HepG2 (cell line): ENCODE measurements around the gene GPC3. TPM values are rescaled to one million over a fixed set of nuclear protein-coding genes. Genes with fewer than 3 reads are reported as not detected.

Source experiments
- DDIT3 ChIP-seq: sonication (generic); formaldehyde crosslinking; IDR thresholded peaks from 2 replicates; pipeline ENCODE4 v1.4.0; 2020; ENCODE audit warnings: mild to moderate bottlenecking, missing genetic modification reagents
- EP300 ChIP-seq, 3 experiments: sonication (generic) in 1 of 3; formaldehyde crosslinking in 1 of 3; IDR thresholded peaks; 2 replicates each; pipeline versions ENCODE4 v1.5.1 to v1.6.1; 2011 to 2020; ENCODE audit warnings: low read depth in 2 of 3, low read length in 2 of 3, borderline replicate concordance in 1 of 3, improper control_type of control experiment in 1 of 3, mild to moderate bottlenecking in 1 of 3, missing genetic modification reagents in 1 of 3, moderate library complexity in 1 of 3
- GATA4 ChIP-seq: sonication (generic); IDR thresholded peaks from 2 replicates; pipeline ENCODE4 v1.6.1; 2016; ENCODE audit warnings: antibody characterized with exemption, low read depth, borderline replicate concordance
- GATAD1 ChIP-seq: IDR thresholded peaks from 2 replicates; pipeline ENCODE4 v1.6.1; 2016; ENCODE audit warnings: missing genetic modification reagents, missing compliant biosample characterization
- GTF3A ChIP-seq: sonication (generic); formaldehyde crosslinking; conservative IDR thresholded peaks from 2 replicates; pipeline ENCODE4 v1.4.0; 2020; ENCODE audit warnings: mild to moderate bottlenecking, missing genetic modification reagents
- IRF9 ChIP-seq: sonication (generic); formaldehyde crosslinking; IDR thresholded peaks from 2 replicates; pipeline ENCODE4 v1.8.0; 2022; ENCODE audit warnings: missing genetic modification reagents, mild to moderate bottlenecking, borderline replicate concordance
- MAZ ChIP-seq, 2 experiments: sonication (generic) in 1 of 2; formaldehyde crosslinking in 1 of 2; IDR thresholded peaks; 2 replicates each; pipeline versions ENCODE4 v1.5.0 to v1.6.1; 2012 to 2020; ENCODE audit warnings: low read depth in 2 of 2, mild to moderate bottlenecking in 2 of 2, borderline replicate concordance in 1 of 2, improper control_type of control experiment in 1 of 2, low read length in 1 of 2, missing genetic modification reagents in 1 of 2, moderate library complexity in 1 of 2
- NFAT5 ChIP-seq: sonication (generic); formaldehyde crosslinking; IDR thresholded peaks from 2 replicates; pipeline ENCODE4 v1.4.0; 2020; ENCODE audit warnings: missing genetic modification reagents
- NR2F2 ChIP-seq: IDR thresholded peaks from 2 replicates; pipeline ENCODE4 v1.6.1; 2012; ENCODE audit warnings: low read depth, inconsistent platforms, borderline replicate concordance
- RERE ChIP-seq: IDR thresholded peaks from 2 replicates; pipeline ENCODE4 v1.6.1; 2016; ENCODE audit warnings: low read depth, missing genetic modification reagents, missing compliant biosample characterization
- ZBTB34 ChIP-seq: sonication (generic); formaldehyde crosslinking; IDR thresholded peaks from 2 replicates; pipeline ENCODE4 v1.8.0; 2022; ENCODE audit warnings: mild to moderate bottlenecking, missing genetic modification reagents
- ZNF12 ChIP-seq: sonication (generic); formaldehyde crosslinking; IDR thresholded peaks from 2 replicates; pipeline ENCODE4 v1.5.0; 2020; ENCODE audit warnings: missing genetic modification reagents
- ZNF563 ChIP-seq: sonication (generic); formaldehyde crosslinking; IDR thresholded peaks from 2 replicates; pipeline ENCODE4 v1.8.0; 2022; ENCODE audit warnings: mild to moderate bottlenecking, moderate library complexity, missing genetic modification reagents
- ZNF644 ChIP-seq: IDR thresholded peaks from 2 replicates; pipeline ENCODE4 v1.6.1; 2016; ENCODE audit warnings: low read depth
- ZNF724P ChIP-seq: sonication (generic); formaldehyde crosslinking; IDR thresholded peaks from 2 replicates; pipeline ENCODE4 v1.8.0; 2022; ENCODE audit warnings: missing genetic modification reagents, borderline replicate concordance
- polyA plus RNA-seq, 8 experiments: library from polyadenylated mRNA; depleted of rRNA in 3 of 8; stranded (reverse) in 7 of 8; unstranded in 1 of 8; fragments of >200 nt; fragmentation: Illumina TruSeq in 4 of 8; extraction: Trizol in 4 of 8; gene quantifications; 2 replicates each; pipeline versions ENCODE4 v1.2.1 to v1.2.3, GENCODE V29; 2011 to 2016; ENCODE audit warnings: low read depth in 4 of 8, missing spikeins in 1 of 8, mixed read lengths in 1 of 8; ENCODE audit not compliant: insufficient read depth in 1 of 8
- total RNA-seq, 5 experiments: library from RNA; depleted of rRNA; stranded (reverse); fragments of >200 nt; fragmentation: Illumina TruSeq; extraction: Trizol; gene quantifications; 2 replicates each; pipeline ENCODE4 v1.2.3, GENCODE V29; 2016; ENCODE audit warnings: low read depth in 1 of 5

GPC3 gene
- total and polyA plus RNA-seq, 2 of the 13 experiments (the other 11 are each of a cell fraction or from before 2014, with no cell fraction given) = 1,799 to 3,263 TPM

GRCh38 chrX:133723930-133724329, 261.5 kb downstream of the GPC3 start (continued):
- no peak for TF ChIP-seq GTF3A
- TF ChIP-seq NFAT5 (CRISPR knock-in tag) = no peak
- no peak for TF ChIP-seq GATA4
- peak in 1 of 2 experiments; percentile 46; a peak in 2 of 4 replicates for TF ChIP-seq EP300 (IDR thresholded peaks at IDR 0.05; ENCODE audit: low read depth in 2 of 2, low read length in 2 of 2)
- TF ChIP-seq EP300 (CRISPR knock-in tag; IDR thresholded peaks at IDR 0.05; ENCODE audit: borderline replicate concordance) = no peak
- TF ChIP-seq ZBTB34 (CRISPR knock-in tag) = no peak
- TF ChIP-seq ZNF563 (CRISPR knock-in tag) = no peak
- no peak for TF ChIP-seq IRF9
- TF ChIP-seq ZNF644 = no peak
- TF ChIP-seq MAZ (IDR thresholded peaks at IDR 0.05; ENCODE audit: borderline replicate concordance, low read depth, low read length) = no peak
- no peak for TF ChIP-seq MAZ (CRISPR knock-in tag; IDR thresholded peaks at IDR 0.05; ENCODE audit: low read depth)
- TF ChIP-seq ZNF724P (CRISPR knock-in tag) = no peak
- TF ChIP-seq DDIT3 = no peak
- no peak for TF ChIP-seq ZNF12 (CRISPR knock-in tag)
- no peak for TF ChIP-seq RERE (CRISPR knock-in tag)
- peak; percentile 20; the same call in 1 of the 2 replicates for TF ChIP-seq NR2F2
- no peak for TF ChIP-seq GATAD1 (CRISPR knock-in tag)
